Uterus (tissue), 4 donors: ENCODE measurements around the gene OXCT1. TPM values are rescaled to one million over a fixed set of nuclear protein-coding genes. Genes with fewer than 3 reads are reported as not detected.
A peak's percentile ranks its signal among the peaks of the same experiment; 100 is the strongest.

ENCODE experiments used
- DNase-seq, 2 donors: peaks; one replicate each; pipeline ENCODE4 v3.0.0-alpha.2; 2019 to 2020
- H3K27ac ChIP-seq, 2 donors: fragments of 200-600 bp; sonication (generic); 1 replicate in 1 of 2; 2 replicates in 1 of 2; pipeline ENCODE4 v1.5.1; 2016 to 2018
- H3K27me3 ChIP-seq, 2 donors: fragments of 200-600 bp; sonication (generic); one replicate each; pipeline ENCODE4 v1.5.1; 2018 to 2019; ENCODE audit warnings: control low read depth in 1 of 2
- H3K36me3 ChIP-seq, 2 donors: fragments of 200-600 bp; sonication (generic); one replicate each; pipeline ENCODE4 v1.5.1; 2019; ENCODE audit warnings: control low read depth in 1 of 2
- H3K4me1 ChIP-seq, 2 donors: fragments of 200-600 bp; sonication (generic); one replicate each; pipeline ENCODE4 v1.5.1; 2018 to 2019; ENCODE audit warnings: control low read depth in 1 of 2
- H3K4me3 ChIP-seq, 2 donors: fragments of 200-600 bp; sonication (generic); 1 replicate in 1 of 2; 2 replicates in 1 of 2; pipeline ENCODE4 v1.5.1; 2018 to 2019; ENCODE audit warnings: mild to moderate bottlenecking in 1 of 2
- H3K9me3 ChIP-seq, 2 donors: fragments of 200-600 bp; sonication (generic); one replicate each; pipeline ENCODE4 v1.5.1; 2019; ENCODE audit warnings: control low read depth in 1 of 2
- POLR2A ChIP-seq, 2 donors: fragments of 450-650 bp; IDR thresholded peaks; one replicate each; pipeline ENCODE4 v1.6.1; 2016; ENCODE audit warnings: antibody characterized with exemption in 2 of 2, mild to moderate bottlenecking in 1 of 2, moderate library complexity in 1 of 2
- intact Hi-C: fragments of 100-400 bp; cut with DNase I; formaldehyde crosslinking; loops from one replicate; pipeline ENCODE4 v1.15.1; 2023; ENCODE audit warnings: low total_unique reads
- total RNA-seq, 4 donors: library from RNA; depleted of rRNA in 3 of 4; stranded (reverse); fragments of >200 nt in 3 of 4; gene quantifications; one replicate each; pipeline versions ENCODE4 v1.1.0 to v1.2.4, GENCODE V29; 2014 to 2023
- TF ChIP-seq, protein P1 (sequence below), 4 experiments: fragments of 200-600 bp in 2 of 4; fragments of 450-650 bp in 2 of 4; sonication (generic) in 2 of 4; IDR thresholded peaks; one replicate each; pipeline ENCODE4 v1.5.1; 2016 to 2019; ENCODE audit warnings: antibody characterized with exemption in 4 of 4, mild to moderate bottlenecking in 2 of 4, moderate library complexity in 1 of 4
- donor health status: DM: yes; HTN: yes; CAD: no.

Gene OXCT1
- total RNA-seq, 4 donors from 2014 or later: 11.2 to 37.3 (median 27.0) TPM

DNA sequence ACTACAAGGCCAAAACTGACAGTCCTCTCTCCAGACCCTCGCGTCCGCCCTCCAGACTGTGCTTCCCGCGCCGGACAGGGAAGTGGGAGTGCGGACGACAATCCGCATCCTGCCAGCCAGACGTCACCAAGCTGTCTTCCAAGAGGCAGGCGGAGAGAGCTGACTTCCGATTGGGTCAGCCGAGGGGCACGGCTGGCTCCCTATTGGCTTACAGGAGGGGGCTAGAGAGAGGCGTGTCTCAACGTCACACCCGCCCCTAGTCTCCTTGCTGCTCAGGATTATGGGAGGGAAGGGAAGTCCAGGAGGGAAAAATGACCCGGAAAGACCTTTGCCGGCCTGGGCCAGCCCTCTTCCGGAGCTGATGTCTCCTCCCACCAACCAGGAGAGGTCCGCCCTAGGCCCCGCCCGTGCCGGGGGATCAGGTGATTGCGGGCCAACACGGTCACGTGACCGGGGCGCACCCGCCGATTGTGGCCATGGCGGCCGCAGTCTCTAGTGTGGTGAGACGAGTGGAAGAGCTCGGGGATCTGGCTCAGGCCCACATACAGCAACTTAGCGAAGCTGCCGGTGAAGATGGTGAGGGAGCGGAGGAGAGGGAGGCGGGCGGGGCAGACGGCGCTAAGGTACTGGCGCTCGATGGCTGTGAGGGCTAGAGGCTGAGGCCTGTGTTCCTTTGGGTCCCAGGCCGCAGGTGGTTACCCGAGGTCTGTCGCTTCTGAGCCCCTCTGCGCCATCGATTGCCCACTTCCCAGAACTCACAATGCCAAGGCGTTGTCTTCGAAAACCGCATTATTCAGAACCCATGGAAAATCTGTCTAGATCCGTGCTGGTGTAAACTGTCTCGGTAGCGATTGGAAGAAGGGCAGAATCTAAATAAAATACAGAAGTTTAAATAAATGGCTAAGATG lies 33.9 kb upstream of the OXCT1 start, which contains the start of gene RIMOC1:
RIMOC1 (plus strand) TSS at position 453 of the 908 bp plus-strand sequence; CDS start at position 477, 24 bp downstream.
- Histone ChIP-seq H3K4me1 (peaks cover 6 to 9% of the 10 kb centered on the region in 2 donors), H3K9me3 (no peaks in the 10 kb centered on the region), H3K36me3 (no peaks in the 10 kb centered on the region), H3K4me3 (peak within 1 kb of the TSS; percentile 72 to 76), H3K27ac (peak within 1 kb of the TSS; percentile 90 to 94), H3K27me3 (no peaks in the 10 kb centered on the region)
- DNase-seq: peak; percentile 98 to 99
- intact Hi-C loops: no loop called here
- TF ChIP-seq POLR2A (IDR thresholded peaks at IDR 0.05): peak; percentile 42 to 76
- TF ChIP-seq, protein P1, sequence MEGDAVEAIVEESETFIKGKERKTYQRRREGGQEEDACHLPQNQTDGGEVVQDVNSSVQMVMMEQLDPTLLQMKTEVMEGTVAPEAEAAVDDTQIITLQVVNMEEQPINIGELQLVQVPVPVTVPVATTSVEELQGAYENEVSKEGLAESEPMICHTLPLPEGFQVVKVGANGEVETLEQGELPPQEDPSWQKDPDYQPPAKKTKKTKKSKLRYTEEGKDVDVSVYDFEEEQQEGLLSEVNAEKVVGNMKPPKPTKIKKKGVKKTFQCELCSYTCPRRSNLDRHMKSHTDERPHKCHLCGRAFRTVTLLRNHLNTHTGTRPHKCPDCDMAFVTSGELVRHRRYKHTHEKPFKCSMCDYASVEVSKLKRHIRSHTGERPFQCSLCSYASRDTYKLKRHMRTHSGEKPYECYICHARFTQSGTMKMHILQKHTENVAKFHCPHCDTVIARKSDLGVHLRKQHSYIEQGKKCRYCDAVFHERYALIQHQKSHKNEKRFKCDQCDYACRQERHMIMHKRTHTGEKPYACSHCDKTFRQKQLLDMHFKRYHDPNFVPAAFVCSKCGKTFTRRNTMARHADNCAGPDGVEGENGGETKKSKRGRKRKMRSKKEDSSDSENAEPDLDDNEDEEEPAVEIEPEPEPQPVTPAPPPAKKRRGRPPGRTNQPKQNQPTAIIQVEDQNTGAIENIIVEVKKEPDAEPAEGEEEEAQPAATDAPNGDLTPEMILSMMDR (IDR thresholded peaks at IDR 0.05): peak in 2 of 4 experiments; percentile 7 to 15

DNA sequence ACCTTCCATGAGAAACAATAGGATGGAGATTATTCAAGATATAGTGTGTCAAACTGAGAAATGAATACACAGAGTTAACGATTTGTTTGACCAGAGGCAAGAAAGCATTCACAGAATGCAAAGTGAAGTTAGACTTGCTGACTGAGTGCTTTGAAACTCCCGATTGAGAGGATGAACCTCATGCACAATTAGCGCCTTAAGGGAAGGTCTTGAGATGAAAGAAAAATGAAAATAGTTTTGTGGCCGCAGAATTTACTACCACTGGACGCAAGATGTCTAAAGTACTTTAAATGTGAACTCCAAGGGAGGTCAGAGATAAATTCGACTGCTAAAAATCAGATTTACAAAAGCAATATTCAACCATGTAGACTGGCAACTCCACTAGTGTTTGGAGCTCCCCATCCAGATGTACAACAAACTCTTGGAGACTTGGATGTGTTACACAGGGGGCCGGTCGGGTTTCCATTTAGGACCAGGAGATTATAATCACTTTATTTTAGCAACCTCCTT lies 33.2 kb upstream of the OXCT1 start:
- H3K4me1 ChIP-seq: peaks cover 6 to 9% of the 10 kb centered on the region in 2 donors
- intact Hi-C loops: no loop called here
- DNase-seq: no peak

GRCh38 chr5:41896230-41896629 lies 26.0 kb upstream of the OXCT1 start:
- Histone ChIP-seq H3K36me3 (no peaks in the 10 kb centered on the region), H3K27ac (no peak overlapping the region), H3K27me3 (no peaks in the 10 kb centered on the region), H3K4me1 (no peaks in the 10 kb centered on the region), H3K9me3 (no peaks in the 10 kb centered on the region), H3K4me3 (no peak overlapping the region)
- TF ChIP-seq, protein P1 (IDR thresholded peaks at IDR 0.05): no peak
- no peak for TF ChIP-seq POLR2A (IDR thresholded peaks at IDR 0.05)
- no peak for DNase-seq
- intact Hi-C loops: no loop called here

More for the DNA sequence above, 33.2 kb upstream of the OXCT1 start:
- Histone ChIP-seq H3K27me3 (no peaks in the 10 kb centered on the region), H3K4me3 (peak overlapping the region; percentile 52 to 76), H3K27ac (peak overlapping the region; percentile 85 to 90), H3K9me3 (no peaks in the 10 kb centered on the region), H3K36me3 (no peaks in the 10 kb centered on the region)
- TF ChIP-seq POLR2A (IDR thresholded peaks at IDR 0.05): no peak
- TF ChIP-seq, protein P1 (IDR thresholded peaks at IDR 0.05): no peak

DNA sequence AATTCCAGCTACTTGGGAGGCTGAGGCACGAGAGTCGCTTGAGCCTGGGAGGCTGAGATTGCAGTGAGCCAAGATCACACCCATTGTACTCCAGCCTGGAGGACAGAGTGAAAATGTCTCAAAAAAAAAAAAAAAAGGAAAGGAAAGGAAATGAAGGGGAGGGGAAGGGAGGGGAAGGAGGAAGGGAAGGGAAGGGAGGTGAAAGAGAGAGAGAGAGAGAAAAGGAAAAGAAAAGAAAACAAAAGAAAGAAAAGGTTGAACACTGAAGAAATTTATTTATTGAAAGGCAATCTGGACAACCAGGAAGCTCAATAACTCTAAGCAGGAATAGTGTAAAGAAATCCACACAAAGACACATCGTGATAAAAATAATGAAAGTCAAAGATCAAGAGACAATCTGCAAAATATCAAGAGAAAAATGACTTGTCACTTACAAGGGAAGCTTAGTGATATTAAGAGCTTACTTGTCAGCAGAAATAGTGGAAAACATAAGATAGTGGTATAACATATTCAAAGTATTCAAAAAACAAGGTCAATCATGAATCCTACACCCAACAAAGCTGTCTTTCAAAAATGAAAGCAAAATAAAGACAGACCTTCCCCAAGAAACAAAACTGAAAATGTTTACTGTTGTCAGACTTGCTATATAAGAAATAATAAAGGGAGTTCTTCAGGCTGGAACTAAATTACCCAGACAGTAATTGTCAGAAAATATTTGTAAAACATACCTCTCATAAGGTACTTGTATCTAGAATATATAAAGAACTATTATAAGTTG lies 23.0 kb upstream of the OXCT1 start:
- no peak for TF ChIP-seq POLR2A (IDR thresholded peaks at IDR 0.05)
- TF ChIP-seq, protein P1 (IDR thresholded peaks at IDR 0.05): no peak
- H3K9me3 ChIP-seq: no peaks in the 10 kb centered on the region
- no peak overlapping the region for H3K4me3 ChIP-seq
- H3K4me1 ChIP-seq: no peaks in the 10 kb centered on the region
- H3K36me3 ChIP-seq: no peaks in the 10 kb centered on the region
- DNase-seq: no peak
- no peaks in the 10 kb centered on the region for H3K27me3 ChIP-seq
- intact Hi-C loops: no loop called here
- no peak overlapping the region for H3K27ac ChIP-seq
